ENCODE measurements around the gene ARHGAP31. TPM values are rescaled to one million over a fixed set of nuclear protein-coding genes. Genes with fewer than 3 reads are reported as not detected.

Gene ARHGAP31
- polyA plus RNA-seq, 3 donors: 4.7 to 9.8 (median 7.6) TPM

DNA sequence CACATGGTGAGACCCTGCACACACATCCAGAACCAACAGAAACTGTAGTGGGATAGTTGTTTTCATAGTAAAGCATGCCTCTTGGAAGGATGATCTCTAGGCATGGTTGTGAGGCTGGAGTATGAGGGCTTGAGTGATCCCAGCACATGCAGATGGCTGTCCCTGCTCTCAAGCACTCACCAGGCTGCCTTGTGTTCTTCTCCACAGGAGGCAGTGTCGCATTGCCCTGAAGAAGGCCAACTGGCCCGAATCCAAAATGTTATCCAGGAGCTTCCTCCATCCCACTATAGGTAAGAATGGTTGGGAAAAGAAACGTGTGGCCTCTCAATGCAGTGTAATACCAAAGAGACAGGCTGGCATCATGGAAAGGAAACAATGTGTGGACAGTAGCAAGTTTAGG lies 86.5 kb downstream of the ARHGAP31 start:
- WGBS (ENCODE audit: insufficient coverage): 100% methylated on average over 1 of the region's 3 CpGs
- DNase-seq: no peak
- Histone ChIP-seq H4K20me1 (ENCODE audit: insufficient read depth, low read length) (no peaks in the 10 kb centered on the region), H3K9ac (ENCODE audit: insufficient read depth, low read length, poor library complexity, severe bottlenecking) (no peak overlapping the region), H2AFZ (ENCODE audit: insufficient read depth, low read depth, low read length, poor library complexity, severe bottlenecking) (no peak overlapping the region), H3K9me3 (replicated peaks in 1 of 2; ENCODE audit: control insufficient read depth in 1 of 2, insufficient read depth in 1 of 2, low read length in 2 of 2) (no peaks in the 10 kb centered on the region), H3K36me3 (replicated peaks in 1 of 2; ENCODE audit: control insufficient read depth in 1 of 2, insufficient read depth in 2 of 2, low read length in 2 of 2) (peaks cover 47 to 71% of the 10 kb centered on the region in 2 donors), H3K27ac (ENCODE audit: low read depth in 1 of 2, low read length in 2 of 2) (no peak overlapping the region), H3K4me2 (replicated peaks; ENCODE audit: extremely low read depth, low read length, poor library complexity, severe bottlenecking) (no peak overlapping the region), H3K27me3 (ENCODE audit: control insufficient read depth in 2 of 2, insufficient read depth in 2 of 2, low read length in 2 of 2) (no peaks in the 10 kb centered on the region), H3K4me3 (replicated peaks in 1 of 3; ENCODE audit: low read depth in 2 of 3, low read length in 3 of 3) (no peak overlapping the region), H3K79me2 (ENCODE audit: insufficient read depth, low read length) (no peaks in the 10 kb centered on the region), H3K4me1 (ENCODE audit: control insufficient read depth in 1 of 2, insufficient read depth in 2 of 2, low read length in 2 of 2) (no peaks in the 10 kb centered on the region)
- intact Hi-C loops (cut with micrococcal nuclease): no loop called here
- H3K27ac Mint-ChIP-seq: peak overlapping the region in 1 of 7 donors; percentile 27
- TF ChIP-seq, protein P1, sequence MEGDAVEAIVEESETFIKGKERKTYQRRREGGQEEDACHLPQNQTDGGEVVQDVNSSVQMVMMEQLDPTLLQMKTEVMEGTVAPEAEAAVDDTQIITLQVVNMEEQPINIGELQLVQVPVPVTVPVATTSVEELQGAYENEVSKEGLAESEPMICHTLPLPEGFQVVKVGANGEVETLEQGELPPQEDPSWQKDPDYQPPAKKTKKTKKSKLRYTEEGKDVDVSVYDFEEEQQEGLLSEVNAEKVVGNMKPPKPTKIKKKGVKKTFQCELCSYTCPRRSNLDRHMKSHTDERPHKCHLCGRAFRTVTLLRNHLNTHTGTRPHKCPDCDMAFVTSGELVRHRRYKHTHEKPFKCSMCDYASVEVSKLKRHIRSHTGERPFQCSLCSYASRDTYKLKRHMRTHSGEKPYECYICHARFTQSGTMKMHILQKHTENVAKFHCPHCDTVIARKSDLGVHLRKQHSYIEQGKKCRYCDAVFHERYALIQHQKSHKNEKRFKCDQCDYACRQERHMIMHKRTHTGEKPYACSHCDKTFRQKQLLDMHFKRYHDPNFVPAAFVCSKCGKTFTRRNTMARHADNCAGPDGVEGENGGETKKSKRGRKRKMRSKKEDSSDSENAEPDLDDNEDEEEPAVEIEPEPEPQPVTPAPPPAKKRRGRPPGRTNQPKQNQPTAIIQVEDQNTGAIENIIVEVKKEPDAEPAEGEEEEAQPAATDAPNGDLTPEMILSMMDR (IDR thresholded peaks at IDR 0.05): no peak
- H3K36me3 Mint-ChIP-seq: peaks cover 60 to 67% of the 10 kb centered on the region in 2 donors
- H3K27me3 Mint-ChIP-seq (ENCODE audit: low read depth in 3 of 3): peaks cover 0 to 2% (median 0%) of the 10 kb centered on the region in 3 donors
- H3K4me3 Mint-ChIP-seq: no peak overlapping the region
- H3K9me3 Mint-ChIP-seq: peaks cover 0 to 2% (median 0%) of the 10 kb centered on the region in 7 donors
- no peaks in the 10 kb centered on the region for H3K4me1 Mint-ChIP-seq

DNA sequence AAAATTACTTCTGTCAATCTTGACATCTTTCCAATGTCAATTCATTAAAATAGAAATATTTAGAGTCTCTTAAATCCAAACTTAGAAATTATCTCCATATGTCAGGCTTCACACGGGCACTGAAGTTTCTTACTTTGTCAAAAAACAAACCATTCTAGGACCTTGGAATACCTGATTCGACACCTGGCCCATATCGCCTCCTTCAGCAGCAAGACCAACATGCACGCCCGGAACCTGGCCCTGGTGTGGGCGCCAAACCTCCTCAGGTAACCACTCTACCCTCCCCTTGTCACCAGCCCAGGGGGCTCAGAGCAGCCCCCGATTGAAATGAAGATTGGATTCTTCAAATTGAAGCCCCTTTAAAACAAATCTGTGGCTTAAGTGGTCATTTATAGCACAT lies 88.0 kb downstream of the ARHGAP31 start:
- Mint-ChIP-seq H3K4me1 (no peaks in the 10 kb centered on the region), H3K4me3 (no peak overlapping the region), H3K9me3 (peaks cover 0 to 2% (median 0%) of the 10 kb centered on the region in 7 donors), H3K27me3 (ENCODE audit: low read depth in 3 of 3) (peaks cover 0 to 2% (median 0%) of the 10 kb centered on the region in 3 donors), H3K27ac (peak overlapping the region in 1 of 7 donors; percentile 7), H3K36me3 (peaks cover 57 to 65% of the 10 kb centered on the region in 2 donors)
- Histone ChIP-seq H3K27ac (ENCODE audit: low read depth in 1 of 2, low read length in 2 of 2) (no peak overlapping the region), H3K27me3 (ENCODE audit: control insufficient read depth in 2 of 2, insufficient read depth in 2 of 2, low read length in 2 of 2) (no peaks in the 10 kb centered on the region), H3K9ac (ENCODE audit: insufficient read depth, low read length, poor library complexity, severe bottlenecking) (no peak overlapping the region), H3K4me3 (replicated peaks in 1 of 3; ENCODE audit: low read depth in 2 of 3, low read length in 3 of 3) (no peak overlapping the region), H3K4me1 (ENCODE audit: control insufficient read depth in 1 of 2, insufficient read depth in 2 of 2, low read length in 2 of 2) (no peaks in the 10 kb centered on the region), H4K20me1 (ENCODE audit: insufficient read depth, low read length) (no peaks in the 10 kb centered on the region), H3K9me3 (replicated peaks in 1 of 2; ENCODE audit: control insufficient read depth in 1 of 2, insufficient read depth in 1 of 2, low read length in 2 of 2) (no peaks in the 10 kb centered on the region), H3K79me2 (ENCODE audit: insufficient read depth, low read length) (no peaks in the 10 kb centered on the region), H3K4me2 (replicated peaks; ENCODE audit: extremely low read depth, low read length, poor library complexity, severe bottlenecking) (no peak overlapping the region), H3K36me3 (replicated peaks in 1 of 2; ENCODE audit: control insufficient read depth in 1 of 2, insufficient read depth in 2 of 2, low read length in 2 of 2) (peaks cover 48 to 71% of the 10 kb centered on the region in 2 donors), H2AFZ (ENCODE audit: insufficient read depth, low read depth, low read length, poor library complexity, severe bottlenecking) (no peak overlapping the region)
- WGBS (ENCODE audit: insufficient coverage): 98% methylated on average over 5 of the region's 7 CpGs
- no peak for DNase-seq
- TF ChIP-seq, protein P1 (IDR thresholded peaks at IDR 0.05): no peak
- intact Hi-C loops (cut with micrococcal nuclease): no loop called here
